NT2/D1 (cell line): Measurements from ENCODE around the gene HDC.

Experiments used
- DNase-seq: peaks from one replicate; pipeline ENCODE4 v3.0.0-alpha.2; 2011; ENCODE audit warnings: low read depth, low spot score
- H3K27me3 ChIP-seq: 2 replicates; pipeline ENCODE4 v1.6.0; 2011; ENCODE audit warnings: mild to moderate bottlenecking; ENCODE audit not compliant: insufficient read length, insufficient read depth
- H3K36me3 ChIP-seq: 2 replicates; pipeline ENCODE4 v1.6.1; 2011; ENCODE audit warnings: mild to moderate bottlenecking, low read length, mixed read lengths; ENCODE audit not compliant: insufficient read depth, insufficient read length
- H3K4me1 ChIP-seq: 2 replicates; pipeline ENCODE4 v1.5.1; 2011; ENCODE audit not compliant: insufficient read depth, insufficient read length
- H3K4me3 ChIP-seq: 2 replicates; pipeline ENCODE4 v1.5.1; 2011; ENCODE audit warnings: low read depth; ENCODE audit not compliant: insufficient read length
- H3K9ac ChIP-seq: 2 replicates; pipeline ENCODE4 v1.6.0; 2011; ENCODE audit warnings: low read depth; ENCODE audit not compliant: insufficient read length
- H3K9me3 ChIP-seq: 2 replicates; pipeline ENCODE4 v1.5.1; 2011; ENCODE audit warnings: mild to moderate bottlenecking, low read length; ENCODE audit not compliant: insufficient read depth
- SUZ12 ChIP-seq: IDR thresholded peaks from 2 replicates; pipeline ENCODE4 v1.6.1; 2011; ENCODE audit not compliant: insufficient read length, insufficient read depth; ENCODE audit errors: extremely low read depth
- YY1 ChIP-seq: IDR thresholded peaks from 2 replicates; pipeline ENCODE4 v1.6.1; 2011; ENCODE audit not compliant: insufficient read length, insufficient read depth
- ZNF274 ChIP-seq: IDR thresholded peaks from 2 replicates; pipeline ENCODE4 v1.6.1; 2011; ENCODE audit warnings: mild to moderate bottlenecking, low read depth, low read length

HDC gene

GRCh38 chr15:50265620-50266019, at the start of gene HDC:
Gene HDC (minus strand): TSS chr15:50265726. CDS start chr15:50265623, 103 bp downstream.
- no peak for DNase-seq
- no peak within 1 kb of the TSS for H3K9ac ChIP-seq
- no peak within 1 kb of the TSS for H3K4me3 ChIP-seq
- TF ChIP-seq YY1 (no peak), SUZ12 (no peak), ZNF274 (no peak)
- no peaks in the 10 kb centered on the region for H3K27me3 ChIP-seq
- H3K4me1 ChIP-seq, result no peaks in the 10 kb centered on the region
- H3K36me3 ChIP-seq, result no peaks in the 10 kb centered on the region
- H3K9me3 ChIP-seq, result no peaks in the 10 kb centered on the region

- H3K9me3 ChIP-seq, result peaks cover 10% of the 10 kb centered on the region
These were observed 47.1 kb upstream of the HDC start for GRCh38 chr15:50312636-50313035.

GRCh38 chr15:50307799-50308198, 42.3 kb upstream of the HDC start:
- Histone ChIP-seq H3K27me3 (no peaks in the 10 kb centered on the region), H3K9ac (no peak overlapping the region), H3K4me1 (no peaks in the 10 kb centered on the region), H3K9me3 (peaks cover 10% of the 10 kb centered on the region), H3K36me3 (peaks cover 10% of the 10 kb centered on the region), H3K4me3 (no peak overlapping the region)
- TF ChIP-seq YY1 (no peak), SUZ12 (no peak), ZNF274 (no peak)
- no peak for DNase-seq

More at GRCh38 chr15:50312636-50313035, 47.1 kb upstream of the HDC start:
- TF ChIP-seq YY1, result no peak
- TF ChIP-seq SUZ12, result no peak
- no peak for TF ChIP-seq ZNF274
- no peaks in the 10 kb centered on the region for H3K27me3 ChIP-seq
- no peak overlapping the region for H3K9ac ChIP-seq
- H3K4me1 ChIP-seq, result no peaks in the 10 kb centered on the region
- H3K4me3 ChIP-seq, result no peak overlapping the region
- peaks cover 5% of the 10 kb centered on the region for H3K36me3 ChIP-seq
- no peak for DNase-seq

- no peak overlapping the region for H3K9ac ChIP-seq
- DNase-seq, result no peak
- no peaks in the 10 kb centered on the region for H3K4me1 ChIP-seq
- H3K36me3 ChIP-seq, result peaks cover 30% of the 10 kb centered on the region
- no peak for TF ChIP-seq YY1
- no peak for TF ChIP-seq SUZ12
- no peak for TF ChIP-seq ZNF274
- H3K4me3 ChIP-seq, result no peak overlapping the region
- H3K27me3 ChIP-seq, result no peaks in the 10 kb centered on the region
- H3K9me3 ChIP-seq, result peaks cover 10% of the 10 kb centered on the region
These were observed 39.3 kb upstream of the HDC start for GRCh38 chr15:50304836-50305235.

GRCh38 chr15:50302581-50302980, 37.1 kb upstream of the HDC start:
- no peak for TF ChIP-seq SUZ12
- no peak for TF ChIP-seq YY1
- no peak for TF ChIP-seq ZNF274
- H3K27me3 ChIP-seq, result no peaks in the 10 kb centered on the region
- no peak overlapping the region for H3K9ac ChIP-seq
- no peaks in the 10 kb centered on the region for H3K4me1 ChIP-seq
- no peaks in the 10 kb centered on the region for H3K9me3 ChIP-seq
- no peak for DNase-seq
- no peak overlapping the region for H3K4me3 ChIP-seq
- H3K36me3 ChIP-seq, result peaks cover 39% of the 10 kb centered on the region

- TF ChIP-seq SUZ12 (no peak), ZNF274 (no peak), YY1 (no peak)
- Histone ChIP-seq H3K36me3 (peaks cover 42% of the 10 kb centered on the region), H3K9me3 (no peaks in the 10 kb centered on the region), H3K4me1 (no peaks in the 10 kb centered on the region), H3K27me3 (no peaks in the 10 kb centered on the region), H3K4me3 (no peak overlapping the region), H3K9ac (no peak overlapping the region)
- DNase-seq, result no peak
These were observed 32.8 kb upstream of the HDC start for GRCh38 chr15:50298340-50298739.

GRCh38 chr15:50295966-50296365, 30.4 kb upstream of the HDC start:
- H3K36me3 ChIP-seq, result peaks cover 37% of the 10 kb centered on the region
- H3K9me3 ChIP-seq, result no peaks in the 10 kb centered on the region
- no peak overlapping the region for H3K9ac ChIP-seq
- no peak overlapping the region for H3K4me3 ChIP-seq
- H3K4me1 ChIP-seq, result no peaks in the 10 kb centered on the region
- no peaks in the 10 kb centered on the region for H3K27me3 ChIP-seq
- DNase-seq, result no peak
- TF ChIP-seq SUZ12, result no peak
- TF ChIP-seq YY1, result no peak
- no peak for TF ChIP-seq ZNF274

GRCh38 chr15:50289749-50290148, 24.2 kb upstream of the HDC start:
- no peak for DNase-seq
- Histone ChIP-seq H3K9me3 (no peaks in the 10 kb centered on the region), H3K4me3 (no peak overlapping the region), H3K9ac (no peak overlapping the region), H3K36me3 (peaks cover 35% of the 10 kb centered on the region), H3K27me3 (no peaks in the 10 kb centered on the region), H3K4me1 (no peaks in the 10 kb centered on the region)
- TF ChIP-seq SUZ12 (no peak), ZNF274 (no peak), YY1 (no peak)
